Ishikawa (cell line): Measurements from ENCODE around the gene GLOD5.

Experiments used
- CEBPB ChIP-seq: IDR thresholded peaks from 2 replicates; pipeline ENCODE4 v1.6.1; 2012
- CREB1 ChIP-seq: IDR thresholded peaks from 2 replicates; pipeline ENCODE4 v1.6.1; 2012; ENCODE audit warnings: low read depth
- EGR1 ChIP-seq: IDR thresholded peaks from 2 replicates; pipeline ENCODE4 v1.6.1; 2012
- EP300 ChIP-seq: IDR thresholded peaks from 2 replicates; pipeline ENCODE4 v1.6.1; 2012; ENCODE audit warnings: borderline replicate concordance
- FOXM1 ChIP-seq: IDR thresholded peaks from 2 replicates; pipeline ENCODE4 v1.6.1; 2012; ENCODE audit warnings: low read depth, borderline replicate concordance
- NFIC ChIP-seq: IDR thresholded peaks from 2 replicates; pipeline ENCODE4 v1.6.1; 2012
- RAD21 ChIP-seq: IDR thresholded peaks from 2 replicates; pipeline ENCODE4 v1.6.1; 2012; ENCODE audit warnings: low read depth
- REST ChIP-seq: IDR thresholded peaks from 2 replicates; pipeline ENCODE4 v1.6.1; 2012; ENCODE audit warnings: low read depth, mild to moderate bottlenecking
- TAF1 ChIP-seq: IDR thresholded peaks from 2 replicates; pipeline ENCODE4 v1.6.1; 2012; ENCODE audit warnings: low read depth, mild to moderate bottlenecking
- TCF12 ChIP-seq: IDR thresholded peaks from 2 replicates; pipeline ENCODE4 v1.6.1; 2012; ENCODE audit warnings: low read depth
- TEAD4 ChIP-seq: IDR thresholded peaks from 2 replicates; pipeline ENCODE4 v1.6.1; 2012
- USF1 ChIP-seq: IDR thresholded peaks from 2 replicates; pipeline ENCODE4 v1.6.1; 2012
- YY1 ChIP-seq: IDR thresholded peaks from 2 replicates; pipeline ENCODE4 v1.6.1; 2012; ENCODE audit warnings: low read depth
- ZBTB7A ChIP-seq: IDR thresholded peaks from 2 replicates; pipeline ENCODE4 v1.6.1; 2012; ENCODE audit warnings: low read depth
- TF ChIP-seq, protein P1 (sequence below): IDR thresholded peaks from 2 replicates; pipeline ENCODE4 v1.6.1; 2012

Gene GLOD5

DNA sequence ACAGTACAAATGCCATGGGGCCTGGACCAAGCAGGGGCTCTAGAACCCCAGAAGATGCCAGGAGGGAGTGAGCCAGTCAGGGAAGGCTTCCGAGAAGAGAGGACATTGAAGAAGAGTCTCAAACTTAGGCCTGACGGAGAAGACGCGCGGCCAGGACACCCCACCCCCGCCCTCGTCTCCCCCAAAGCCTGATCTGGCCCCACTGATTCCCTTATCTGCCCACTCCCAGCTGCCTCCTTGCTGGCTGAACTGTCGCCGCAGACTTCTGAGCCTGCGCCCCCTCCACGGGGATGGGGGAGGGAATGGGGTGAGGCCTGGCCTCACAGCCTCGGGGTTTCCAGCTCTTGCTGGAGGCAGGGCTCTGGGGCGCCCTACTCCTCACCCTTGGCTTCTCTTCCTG lies 21.2 kb downstream of the GLOD5 start:
- TF ChIP-seq FOXM1: no peak
- TF ChIP-seq EGR1: no peak
- no peak for TF ChIP-seq EP300
- no peak for TF ChIP-seq TAF1
- TF ChIP-seq RAD21: no peak
- no peak for TF ChIP-seq REST
- no peak for TF ChIP-seq TCF12
- TF ChIP-seq YY1: no peak
- TF ChIP-seq, protein P1, sequence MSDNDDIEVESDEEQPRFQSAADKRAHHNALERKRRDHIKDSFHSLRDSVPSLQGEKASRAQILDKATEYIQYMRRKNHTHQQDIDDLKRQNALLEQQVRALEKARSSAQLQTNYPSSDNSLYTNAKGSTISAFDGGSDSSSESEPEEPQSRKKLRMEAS: no peak
- no peak for TF ChIP-seq ZBTB7A
- TF ChIP-seq CREB1: no peak
- no peak for TF ChIP-seq CEBPB
- no peak for TF ChIP-seq TEAD4
- TF ChIP-seq NFIC: no peak
- no peak for TF ChIP-seq USF1

DNA sequence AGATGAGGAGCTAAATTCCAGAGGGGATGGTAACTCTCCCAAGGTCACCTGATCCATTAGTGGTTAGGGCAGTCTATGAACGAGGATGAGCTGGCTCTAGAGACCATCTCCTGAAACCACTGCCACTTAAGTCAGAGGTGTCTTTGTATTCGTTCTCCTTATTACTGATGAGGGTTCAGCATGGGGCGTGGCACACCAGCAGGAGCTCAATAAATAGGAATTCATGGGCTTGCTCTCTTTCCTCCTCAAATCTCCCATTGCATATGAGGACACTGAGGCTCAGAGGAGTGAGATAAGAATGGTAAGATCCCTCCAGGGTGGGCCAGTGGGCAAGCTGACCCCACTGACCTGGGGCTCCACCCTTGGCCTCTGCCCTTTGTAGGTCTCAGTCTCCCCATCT lies 23.2 kb downstream of the GLOD5 start:
- TF ChIP-seq TAF1 (no peak), RAD21 (no peak), FOXM1 (no peak), EGR1 (no peak), TEAD4 (no peak), EP300 (no peak), REST (no peak), CREB1 (no peak), YY1 (no peak), TCF12 (no peak)

- TF ChIP-seq YY1: no peak
These were observed 23.6 kb downstream of the GLOD5 start for GRCh38 chrX:48785186-48785539.

GRCh38 chrX:48785540-48786214 lies 24.1 kb downstream of the GLOD5 start:
- no peak for TF ChIP-seq USF1
- no peak for TF ChIP-seq REST
- no peak for TF ChIP-seq EP300
- TF ChIP-seq, protein P1: no peak
- TF ChIP-seq RAD21: no peak
- TF ChIP-seq TAF1: no peak
- no peak for TF ChIP-seq YY1
- TF ChIP-seq NFIC: no peak
- TF ChIP-seq TCF12: no peak
- TF ChIP-seq ZBTB7A: no peak

- TF ChIP-seq ZBTB7A: no peak
- TF ChIP-seq TCF12: no peak
- no peak for TF ChIP-seq EP300
- no peak for TF ChIP-seq CEBPB
- TF ChIP-seq, protein P1: no peak
- TF ChIP-seq USF1: no peak
- TF ChIP-seq TEAD4: no peak
- TF ChIP-seq REST: no peak
These were observed 24.8 kb downstream of the GLOD5 start, which contains the start of gene GATA1 for GRCh38 chrX:48786341-48786800. TSS of gene GATA1 (plus strand) at chrX:48786590. CDS start at chrX:48791110, 4,520 bp downstream.
